ENCODE results near the gene NSUN3.
"Not testable (repeated sequence)": the region's sequence is repeated elsewhere in the genome, so short reads cannot be mapped to it uniquely, and the experiment has no call there.

NSUN3 gene

DNA sequence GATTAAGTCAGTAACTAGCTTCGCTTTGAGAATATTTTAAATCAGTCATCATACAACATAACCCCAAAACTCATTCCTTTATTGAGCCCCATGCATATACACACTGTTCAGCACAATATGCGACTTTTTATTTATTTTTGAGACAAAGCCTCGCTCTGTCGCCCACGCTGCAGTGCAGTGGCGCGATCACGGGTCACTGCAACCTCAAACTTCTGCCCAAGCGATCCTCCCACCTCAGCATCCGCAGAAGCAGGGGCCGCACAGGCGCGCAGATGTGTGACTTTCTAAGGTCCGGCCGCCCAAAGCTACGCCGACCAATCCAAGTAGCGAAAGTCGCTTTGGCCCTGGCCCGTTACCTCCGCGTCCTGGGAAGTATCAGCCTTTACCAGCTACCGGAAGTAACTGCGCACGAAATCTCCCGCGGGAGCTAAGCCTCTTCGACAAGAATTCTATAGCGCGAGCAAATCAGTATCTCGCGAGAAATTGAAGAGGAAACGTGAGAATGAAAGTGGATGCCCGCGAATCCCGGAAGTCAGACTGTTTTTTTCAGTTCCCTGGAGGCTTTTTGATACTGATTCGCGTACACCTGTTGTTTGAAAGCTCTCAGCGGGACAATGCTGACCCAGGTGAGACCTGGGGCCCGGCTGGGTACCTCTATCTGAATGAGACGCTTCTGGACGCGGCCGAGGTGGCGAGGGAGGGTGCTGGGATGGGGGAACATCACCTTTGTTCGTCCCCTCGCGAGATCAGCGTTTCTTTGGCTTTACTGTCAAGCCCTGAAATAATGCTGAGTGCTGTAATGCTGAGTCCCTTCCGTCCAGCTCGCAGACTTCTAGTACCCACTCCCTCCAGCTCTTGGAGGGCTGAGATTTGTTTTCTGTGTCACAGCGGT lies at the start of gene NSUN3, which contains the start of gene DHFR2:
TSS of gene NSUN3 (plus strand) at position 549 of the 892 bp plus-strand sequence. CDS start at position 615, 66 bp downstream.
TSS of gene DHFR2 (minus strand) at position 404 of the 892 bp plus-strand sequence. CDS start 1,405 bp downstream, outside the sequence.
- peaks cover 60% of the 10 kb centered on the region for H3K4me1 Mint-ChIP-seq (ENCODE audit: low read depth)
- H3K36me3 Mint-ChIP-seq (ENCODE audit: low read depth): peaks cover 83% of the 10 kb centered on the region
- peak within 1 kb of the TSS; percentile 91 for H3K4me3 Mint-ChIP-seq
- no peaks in the 10 kb centered on the region for H3K27me3 Mint-ChIP-seq
- peaks cover 1% of the 10 kb centered on the region for H3K9me3 Mint-ChIP-seq
- peak within 1 kb of the TSS; percentile 100 for H3K27ac Mint-ChIP-seq
- DNase-seq: peak; percentile 88

DNA sequence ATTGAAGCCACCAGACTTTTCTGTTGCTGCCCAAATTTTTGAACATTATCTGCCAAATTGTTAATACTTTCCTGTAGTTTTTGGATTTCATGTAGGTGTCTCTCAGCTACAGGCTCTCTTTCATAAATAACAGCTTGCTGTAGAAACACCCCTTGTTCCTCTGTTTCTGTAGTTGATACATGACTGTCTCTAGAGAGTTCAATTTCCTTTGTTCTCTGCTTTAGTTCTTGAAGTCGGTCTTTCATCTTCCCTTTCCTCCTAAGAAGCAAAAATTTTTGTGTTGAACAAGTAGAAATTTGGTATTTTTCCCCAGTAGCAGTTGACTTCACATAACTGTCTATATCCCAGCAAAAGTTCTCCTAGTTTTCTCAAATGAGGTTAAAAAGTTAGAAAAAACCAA lies 47.8 kb upstream of the NSUN3 start:
- H3K36me3 Mint-ChIP-seq (ENCODE audit: low read depth): peaks cover 28% of the 10 kb centered on the region
- no peaks in the 10 kb centered on the region for H3K9me3 Mint-ChIP-seq
- DNase-seq: no peak
- no peaks in the 10 kb centered on the region for H3K27me3 Mint-ChIP-seq
- H3K27ac Mint-ChIP-seq: no peak overlapping the region
- H3K4me3 Mint-ChIP-seq: no peak overlapping the region
- peaks cover 34% of the 10 kb centered on the region for H3K4me1 Mint-ChIP-seq (ENCODE audit: low read depth)

DNA sequence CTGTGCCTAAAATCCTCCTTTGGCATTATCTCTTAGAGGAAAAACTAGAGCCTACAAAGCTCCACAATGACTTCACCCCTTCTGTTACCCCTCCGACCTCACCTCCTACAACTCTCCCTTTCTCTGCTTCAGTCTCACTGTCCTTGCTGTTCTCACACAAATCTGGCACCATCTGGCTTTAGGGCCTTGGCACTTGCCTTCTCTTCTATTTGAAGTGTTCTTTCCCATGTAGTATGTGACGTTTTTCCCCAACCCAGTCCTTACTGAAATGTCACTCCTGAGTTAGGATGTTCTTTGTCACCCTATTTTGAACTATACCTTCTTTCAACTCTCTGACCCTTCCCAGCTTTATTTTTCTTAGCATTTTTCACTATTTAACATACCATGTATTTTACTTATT lies 43.2 kb upstream of the NSUN3 start:
- no peak overlapping the region for H3K27ac Mint-ChIP-seq
- H3K4me3 Mint-ChIP-seq: no peak overlapping the region
- peaks cover 6% of the 10 kb centered on the region for H3K4me1 Mint-ChIP-seq (ENCODE audit: low read depth)
- H3K27me3 Mint-ChIP-seq: no peaks in the 10 kb centered on the region
- H3K36me3 Mint-ChIP-seq (ENCODE audit: low read depth): peaks cover 14% of the 10 kb centered on the region
- H3K9me3 Mint-ChIP-seq: no peaks in the 10 kb centered on the region
- DNase-seq: no peak

DNA sequence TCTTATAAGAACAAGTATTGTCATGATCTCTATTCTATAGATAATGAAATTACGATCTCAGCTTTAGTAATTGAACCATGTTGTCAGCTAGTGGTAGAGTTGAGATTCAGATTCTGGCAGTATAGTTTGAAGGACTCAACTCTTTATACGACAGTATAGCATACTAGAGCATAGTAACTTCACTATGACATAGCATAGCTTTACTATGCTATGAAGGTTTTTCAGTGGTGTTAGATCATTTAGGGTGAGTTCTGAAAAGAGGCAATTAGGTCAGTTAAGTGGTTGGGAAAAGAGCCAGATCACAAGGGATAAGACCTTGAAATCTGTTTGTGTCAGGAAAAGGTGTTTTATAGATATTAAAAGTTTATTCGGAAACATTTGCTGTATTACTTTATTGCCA lies 42.6 kb upstream of the NSUN3 start:
- Mint-ChIP-seq H3K9me3 (no peaks in the 10 kb centered on the region), H3K4me3 (no peak overlapping the region), H3K4me1 (ENCODE audit: low read depth) (no peaks in the 10 kb centered on the region), H3K36me3 (ENCODE audit: low read depth) (peaks cover 12% of the 10 kb centered on the region), H3K27me3 (no peaks in the 10 kb centered on the region), H3K27ac (no peak overlapping the region)
- DNase-seq: no peak

- no peak overlapping the region for H3K27ac Mint-ChIP-seq
- no peaks in the 10 kb centered on the region for H3K9me3 Mint-ChIP-seq
- no peak for DNase-seq
- H3K4me3 Mint-ChIP-seq: no peak overlapping the region
- H3K4me1 Mint-ChIP-seq (ENCODE audit: low read depth): no peaks in the 10 kb centered on the region
- H3K36me3 Mint-ChIP-seq (ENCODE audit: low read depth): peaks cover 8% of the 10 kb centered on the region
- no peaks in the 10 kb centered on the region for H3K27me3 Mint-ChIP-seq
Observed at GRCh38 chr3:94024385-94024784, 38.5 kb upstream of the NSUN3 start.

DNA sequence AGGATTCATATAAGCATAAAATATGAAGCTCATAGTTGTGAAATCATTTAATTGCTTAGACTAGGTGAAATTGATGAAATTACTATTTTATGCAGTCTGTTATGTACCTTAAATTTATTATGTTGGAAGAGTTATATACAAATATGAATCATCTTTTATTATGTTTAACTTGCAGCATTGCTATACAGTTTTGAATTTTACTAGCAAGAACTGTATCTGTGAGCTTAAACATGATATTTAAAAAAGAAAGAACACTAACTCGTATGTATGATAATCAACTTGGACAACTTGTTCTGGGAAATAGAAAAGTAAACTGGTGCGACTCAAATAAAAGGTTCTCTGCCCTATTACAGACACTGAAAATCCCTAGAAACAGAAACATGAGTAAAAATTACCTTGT lies 36.2 kb upstream of the NSUN3 start:
- H3K27ac Mint-ChIP-seq: no peak overlapping the region
- no peak overlapping the region for H3K4me3 Mint-ChIP-seq
- H3K27me3 Mint-ChIP-seq: no peaks in the 10 kb centered on the region
- H3K36me3 Mint-ChIP-seq (ENCODE audit: low read depth): peaks cover 7% of the 10 kb centered on the region
- no peak for DNase-seq
- no peaks in the 10 kb centered on the region for H3K4me1 Mint-ChIP-seq (ENCODE audit: low read depth)
- H3K9me3 Mint-ChIP-seq: no peaks in the 10 kb centered on the region

DNA sequence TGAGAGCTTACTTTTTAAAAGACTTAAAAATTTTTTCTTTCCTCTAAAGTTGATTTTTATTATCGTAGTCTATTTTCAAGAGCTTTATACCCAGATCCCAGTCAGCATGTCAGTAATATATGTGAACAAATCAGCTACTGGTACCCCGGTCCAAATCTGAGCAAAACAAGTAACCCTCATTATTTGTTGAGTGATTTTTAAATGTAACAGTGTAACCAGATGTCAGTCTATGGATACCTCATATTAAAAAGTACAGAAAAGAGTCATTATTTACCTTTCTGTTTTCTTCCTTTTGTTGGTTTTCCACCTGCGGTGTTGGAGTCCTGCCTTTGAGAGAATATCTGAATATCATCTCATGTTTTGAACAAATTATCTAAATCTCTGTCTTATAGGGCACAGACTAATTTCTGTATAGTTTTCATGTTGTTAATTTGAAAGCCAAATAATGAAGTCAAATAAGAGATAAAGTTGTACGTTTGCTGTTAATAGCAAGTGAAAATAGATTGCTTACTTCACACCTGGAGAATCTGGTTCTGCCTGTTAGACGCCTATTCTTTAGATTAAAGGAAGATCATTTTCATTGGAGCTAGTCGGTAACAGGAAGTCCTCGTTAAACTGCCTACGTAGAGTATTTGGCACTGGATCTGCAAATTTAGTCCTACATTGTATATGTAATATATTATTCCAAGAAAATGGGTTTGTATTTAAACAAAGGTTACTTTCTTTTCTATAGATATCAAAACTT lies 34.6 kb upstream of the NSUN3 start, which contains the start of gene STX19:
TSS of gene STX19 (minus strand) at position 505 of the 745 bp plus-strand sequence. CDS start 13,328 bp downstream, outside the sequence.
- no peak for DNase-seq
- Mint-ChIP-seq H3K4me1 (ENCODE audit: low read depth) (no peaks in the 10 kb centered on the region), H3K27me3 (no peaks in the 10 kb centered on the region), H3K4me3 (no peak within 1 kb of the TSS), H3K36me3 (ENCODE audit: low read depth) (peaks cover 5% of the 10 kb centered on the region), H3K27ac (no peak within 1 kb of the TSS), H3K9me3 (no peaks in the 10 kb centered on the region)

DNA sequence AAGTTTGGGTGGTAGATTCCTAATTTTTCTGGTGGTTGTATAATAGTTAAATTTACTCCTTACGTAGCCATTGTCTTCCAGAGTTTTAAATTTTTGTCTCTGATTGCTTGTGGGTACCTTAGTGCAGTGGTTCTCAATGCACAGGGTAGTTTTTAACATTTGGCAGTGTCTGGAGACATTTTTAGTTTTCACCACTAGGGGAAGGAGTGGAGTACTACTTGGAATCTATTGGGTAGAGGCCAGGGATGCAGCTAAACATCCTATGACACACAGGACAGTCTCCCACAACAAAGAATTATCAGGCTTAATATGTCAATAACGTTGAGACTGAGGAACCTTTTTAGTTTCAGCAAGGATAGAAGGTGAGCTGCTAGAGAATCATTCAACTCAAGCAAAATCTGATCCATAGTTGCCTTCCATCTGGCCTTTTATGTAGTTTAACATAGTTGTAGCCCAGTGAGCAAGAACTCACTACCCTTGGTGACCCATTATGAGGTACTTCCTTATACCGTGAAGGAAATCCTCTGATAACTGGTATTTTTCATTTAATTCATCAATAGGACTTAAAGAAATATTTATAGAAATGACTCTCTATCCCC lies 25.9 kb upstream of the NSUN3 start:
- no peaks in the 10 kb centered on the region for H3K9me3 Mint-ChIP-seq
- H3K4me1 Mint-ChIP-seq (ENCODE audit: low read depth): no peaks in the 10 kb centered on the region
- H3K36me3 Mint-ChIP-seq (ENCODE audit: low read depth): peaks cover 15% of the 10 kb centered on the region
- no peak overlapping the region for H3K4me3 Mint-ChIP-seq
- no peak overlapping the region for H3K27ac Mint-ChIP-seq
- no peaks in the 10 kb centered on the region for H3K27me3 Mint-ChIP-seq
- DNase-seq: no peak

DNA sequence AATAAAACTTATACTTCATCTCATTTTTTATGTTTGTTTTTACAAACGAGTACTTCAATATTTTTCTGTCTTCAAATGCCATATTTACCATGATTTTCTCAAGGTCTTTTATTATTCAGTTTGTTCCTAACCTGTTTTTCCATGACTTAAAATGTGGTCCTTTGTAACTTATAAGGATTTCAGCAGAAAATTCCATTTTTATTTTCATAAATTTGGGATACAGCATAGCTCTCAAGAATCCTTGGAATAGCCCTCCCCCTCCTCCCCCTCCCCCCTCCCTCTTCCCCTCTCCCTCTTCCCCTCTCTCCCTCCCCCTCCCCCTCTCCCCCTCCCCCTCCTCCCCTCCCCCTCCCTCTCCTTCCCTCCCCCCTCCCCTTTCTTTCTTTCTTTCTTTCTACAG lies 19.6 kb upstream of the NSUN3 start:
- Mint-ChIP-seq H3K27ac (peak overlapping the region; percentile 81), H3K4me3 (no peak overlapping the region), H3K9me3 (no peaks in the 10 kb centered on the region), H3K4me1 (ENCODE audit: low read depth) (peaks cover 2% of the 10 kb centered on the region), H3K36me3 (ENCODE audit: low read depth) (peaks cover 24% of the 10 kb centered on the region), H3K27me3 (no peaks in the 10 kb centered on the region)
- DNase-seq: no peak

- DNase-seq; H3K4me1 Mint-ChIP-seq (ENCODE audit: low read depth); H3K9me3 Mint-ChIP-seq; H3K27me3 Mint-ChIP-seq; H3K4me3 Mint-ChIP-seq; H3K27ac Mint-ChIP-seq: not testable (repeated sequence)
- peaks cover 24% of the 10 kb centered on the region for H3K36me3 Mint-ChIP-seq (ENCODE audit: low read depth)
Observed at GRCh38 chr3:94044100-94044936, 18.5 kb upstream of the NSUN3 start.

DNA sequence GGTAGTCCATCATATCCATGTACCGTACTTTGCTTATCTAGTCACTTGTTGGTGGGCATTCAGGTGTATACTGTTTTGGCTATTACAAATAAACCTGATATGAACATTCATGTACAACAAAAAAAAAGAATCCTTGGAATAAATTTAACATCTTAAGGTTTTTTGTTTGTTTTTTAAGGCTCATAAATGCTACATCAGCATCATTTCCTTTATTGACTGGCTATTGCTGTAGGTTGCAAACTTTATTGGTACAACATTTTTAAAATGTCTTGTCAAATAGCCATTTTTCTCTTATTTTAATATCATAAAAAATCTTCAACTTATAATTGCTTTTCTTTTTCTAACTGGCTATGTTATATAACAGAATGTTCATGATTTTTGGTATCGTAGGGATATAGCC lies 16.3 kb upstream of the NSUN3 start:
- Mint-ChIP-seq H3K4me1 (ENCODE audit: low read depth) (peaks cover 4% of the 10 kb centered on the region), H3K36me3 (ENCODE audit: low read depth) (peaks cover 22% of the 10 kb centered on the region), H3K4me3 (no peak overlapping the region), H3K9me3 (no peaks in the 10 kb centered on the region), H3K27me3 (no peaks in the 10 kb centered on the region), H3K27ac (no peak overlapping the region)
- no peak for DNase-seq

DNA sequence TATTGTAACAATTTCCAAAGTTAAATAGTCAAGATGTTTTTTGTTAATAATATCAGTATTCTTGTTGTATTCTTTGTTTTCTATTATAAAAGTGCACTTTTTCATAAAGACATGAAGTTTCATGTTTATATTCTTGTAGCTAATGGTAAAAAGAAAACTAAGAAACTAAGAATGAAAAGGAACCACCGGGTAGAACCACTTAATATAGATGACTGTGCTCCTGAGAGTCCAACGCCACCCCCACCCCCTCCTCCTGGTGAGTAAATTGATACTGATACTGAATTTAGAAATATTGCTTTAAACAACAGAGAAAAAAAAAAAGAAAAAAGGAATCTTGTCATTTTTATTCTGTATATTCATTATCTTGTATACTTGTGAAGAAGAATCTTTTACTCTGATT lies 13.6 kb upstream of the NSUN3 start:
- Mint-ChIP-seq H3K4me1 (ENCODE audit: low read depth) (peaks cover 2% of the 10 kb centered on the region), H3K36me3 (ENCODE audit: low read depth) (peaks cover 15% of the 10 kb centered on the region), H3K9me3 (no peaks in the 10 kb centered on the region), H3K27me3 (no peaks in the 10 kb centered on the region), H3K4me3 (no peak overlapping the region), H3K27ac (no peak overlapping the region)
- DNase-seq: no peak

DNA sequence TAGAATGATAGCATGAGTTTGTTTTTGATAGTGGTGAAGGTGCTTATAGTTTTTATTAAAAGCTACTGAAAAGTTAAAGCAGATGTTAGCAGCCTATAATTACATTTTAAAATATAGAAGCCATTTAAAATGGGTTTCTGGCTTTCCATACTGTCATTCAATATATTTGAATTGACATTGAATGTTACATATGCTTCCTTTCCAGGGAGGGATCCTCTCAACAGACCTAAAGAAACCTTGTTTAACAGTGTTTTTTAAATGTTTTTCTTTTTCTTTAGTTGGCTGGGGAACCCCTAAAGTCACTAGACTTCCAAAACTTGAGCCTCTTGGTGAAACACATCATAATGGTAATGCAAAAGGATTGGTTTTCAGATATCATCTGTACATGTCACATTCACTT lies 12.3 kb upstream of the NSUN3 start:
- no peak overlapping the region for H3K4me3 Mint-ChIP-seq
- no peak overlapping the region for H3K27ac Mint-ChIP-seq
- H3K27me3 Mint-ChIP-seq: no peaks in the 10 kb centered on the region
- peaks cover 2% of the 10 kb centered on the region for H3K4me1 Mint-ChIP-seq (ENCODE audit: low read depth)
- DNase-seq: no peak
- peaks cover 10% of the 10 kb centered on the region for H3K36me3 Mint-ChIP-seq (ENCODE audit: low read depth)
- H3K9me3 Mint-ChIP-seq: no peaks in the 10 kb centered on the region

GRCh38 chr3:94061297-94061696 lies 1.6 kb upstream of the NSUN3 start:
- Mint-ChIP-seq H3K4me3 (no peak overlapping the region), H3K27me3 (no peaks in the 10 kb centered on the region), H3K36me3 (ENCODE audit: low read depth) (peaks cover 76% of the 10 kb centered on the region), H3K4me1 (ENCODE audit: low read depth) (peaks cover 47% of the 10 kb centered on the region), H3K9me3 (no peaks in the 10 kb centered on the region), H3K27ac (no peak overlapping the region)
- DNase-seq: no peak

All from activated T-cell treated with anti-CD3 and anti-CD28 coated beads, Interleukin-2, amount 50 U/mL, for 24 hours (primary cell).